ENCODE results near the gene RIPPLY3.
"Not testable (repeated sequence)": the region's sequence is repeated elsewhere in the genome, so short reads cannot be mapped to it uniquely, and the experiment has no call there.

Gene RIPPLY3

GRCh38 chr21:36999131-36999898 is 7.2 kb upstream of the RIPPLY3 start:
- Histone ChIP-seq H3K4me1 (ENCODE audit: insufficient read depth, poor library complexity, severe bottlenecking) (no peaks in the 10 kb centered on the region), H3K9me3 (ENCODE audit: severe bottlenecking) (no peaks in the 10 kb centered on the region), H3K27me3 (ENCODE audit: insufficient read depth, poor library complexity, severe bottlenecking) (no peaks in the 10 kb centered on the region), H3K27ac (ENCODE audit: poor library complexity, severe bottlenecking) (no peak overlapping the region), H3K36me3 (ENCODE audit: low read depth) (no peaks in the 10 kb centered on the region), H3K4me3 (ENCODE audit: severe bottlenecking) (no peak overlapping the region)
- TF ChIP-seq CTCF (IDR thresholded peaks at IDR 0.05; ENCODE audit: poor library complexity, severe bottlenecking) = no peak
- no peak for DNase-seq (ENCODE audit: low spot score)
- ATAC-seq (ENCODE audit: low read depth) = no peak

DNA sequence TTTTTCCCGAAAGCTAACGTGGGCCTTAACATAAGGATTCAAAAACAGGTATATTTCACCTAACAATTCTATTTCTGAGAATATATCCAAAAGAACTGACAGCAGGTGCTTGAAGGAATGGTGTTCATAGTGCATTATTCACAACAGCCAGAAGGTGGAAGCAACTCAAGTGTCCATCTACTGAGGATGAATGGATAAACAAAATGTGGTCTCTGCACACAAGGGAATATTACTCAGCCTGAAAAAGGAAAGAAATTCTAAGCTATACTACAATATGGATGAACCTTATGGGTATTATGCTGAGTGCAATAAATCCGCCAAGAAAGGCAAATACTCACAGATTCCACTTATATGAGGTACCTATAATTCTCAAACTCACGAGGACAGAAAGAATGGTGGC is 6.1 kb upstream of the RIPPLY3 start:
- Histone ChIP-seq H3K27me3 (ENCODE audit: insufficient read depth, poor library complexity, severe bottlenecking) (no peaks in the 10 kb centered on the region), H3K4me1 (ENCODE audit: insufficient read depth, poor library complexity, severe bottlenecking) (no peaks in the 10 kb centered on the region), H3K4me3 (ENCODE audit: severe bottlenecking) (no peak overlapping the region), H3K27ac (ENCODE audit: poor library complexity, severe bottlenecking) (no peak overlapping the region), H3K36me3 (ENCODE audit: low read depth) (no peaks in the 10 kb centered on the region), H3K9me3 (ENCODE audit: severe bottlenecking) (no peaks in the 10 kb centered on the region)
- no peak for DNase-seq (ENCODE audit: low spot score)
- peak; percentile 38 for TF ChIP-seq CTCF (IDR thresholded peaks at IDR 0.05; ENCODE audit: poor library complexity, severe bottlenecking)
- ATAC-seq (ENCODE audit: low read depth) = no peak

GRCh38 chr21:37001441-37001840 is 5.1 kb upstream of the RIPPLY3 start:
- Histone ChIP-seq H3K27me3 (ENCODE audit: insufficient read depth, poor library complexity, severe bottlenecking) (no peaks in the 10 kb centered on the region), H3K4me1 (ENCODE audit: insufficient read depth, poor library complexity, severe bottlenecking) (no peaks in the 10 kb centered on the region), H3K27ac (ENCODE audit: poor library complexity, severe bottlenecking) (no peak overlapping the region), H3K9me3 (ENCODE audit: severe bottlenecking) (no peaks in the 10 kb centered on the region), H3K4me3 (ENCODE audit: severe bottlenecking) (no peak overlapping the region), H3K36me3 (ENCODE audit: low read depth) (no peaks in the 10 kb centered on the region)
- no peak for DNase-seq (ENCODE audit: low spot score)
- ATAC-seq (ENCODE audit: low read depth) = no peak
- TF ChIP-seq CTCF (IDR thresholded peaks at IDR 0.05; ENCODE audit: poor library complexity, severe bottlenecking) = no peak

DNA sequence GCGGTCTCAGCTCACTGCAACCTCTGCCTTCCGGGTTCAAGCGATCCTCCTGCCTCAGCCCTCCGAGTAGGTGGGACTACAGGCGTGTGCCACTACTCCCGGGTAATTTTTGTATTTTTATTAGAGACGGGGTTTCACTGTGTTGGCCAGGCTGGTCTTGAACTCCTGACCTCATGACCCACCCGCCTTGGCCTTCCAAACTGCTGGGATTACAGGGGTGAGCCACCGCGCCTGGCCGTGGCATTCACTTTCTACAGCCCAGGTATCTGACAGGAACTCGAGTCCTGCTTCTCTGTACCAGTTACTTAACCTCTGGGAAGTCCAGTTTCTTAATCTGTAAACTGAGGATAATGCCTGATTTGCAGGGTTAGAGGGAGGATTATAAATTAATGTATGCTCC is 3.7 kb upstream of the RIPPLY3 start:
- not testable (repeated sequence) for H3K27ac ChIP-seq (ENCODE audit: poor library complexity, severe bottlenecking); ATAC-seq (ENCODE audit: low read depth); H3K27me3 ChIP-seq (ENCODE audit: insufficient read depth, poor library complexity, severe bottlenecking); H3K9me3 ChIP-seq (ENCODE audit: severe bottlenecking); DNase-seq (ENCODE audit: low spot score); H3K36me3 ChIP-seq (ENCODE audit: low read depth); H3K4me3 ChIP-seq (ENCODE audit: severe bottlenecking); H3K4me1 ChIP-seq (ENCODE audit: insufficient read depth, poor library complexity, severe bottlenecking)

DNA sequence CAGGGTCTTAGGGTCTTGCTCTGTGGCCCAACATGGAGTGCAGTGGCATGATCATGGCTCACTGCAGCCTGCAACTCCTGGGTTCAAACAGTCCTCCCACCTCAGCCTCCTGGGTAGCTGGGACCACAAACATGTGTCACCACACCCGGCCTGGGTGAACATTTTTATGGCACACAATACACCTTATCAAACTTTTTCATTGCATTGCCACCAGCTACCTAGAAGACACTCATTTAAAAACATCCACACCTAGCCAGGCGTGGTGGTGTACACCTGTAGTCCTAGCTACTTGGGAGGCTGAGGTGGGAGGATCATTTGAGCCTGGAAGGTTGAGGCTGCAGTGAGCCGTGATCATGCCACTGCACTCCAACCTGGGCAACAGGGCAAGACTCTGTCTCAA is 2.6 kb upstream of the RIPPLY3 start:
- H3K36me3 ChIP-seq (ENCODE audit: low read depth); H3K4me3 ChIP-seq (ENCODE audit: severe bottlenecking); H3K4me1 ChIP-seq (ENCODE audit: insufficient read depth, poor library complexity, severe bottlenecking); ATAC-seq (ENCODE audit: low read depth); H3K9me3 ChIP-seq (ENCODE audit: severe bottlenecking); DNase-seq (ENCODE audit: low spot score); H3K27ac ChIP-seq (ENCODE audit: poor library complexity, severe bottlenecking); H3K27me3 ChIP-seq (ENCODE audit: insufficient read depth, poor library complexity, severe bottlenecking): not testable (repeated sequence)

Measured in RWPE2 (cell line).